BJ (cell line): ENCODE data around the gene MUTYH. TPM values are rescaled to one million over a fixed set of nuclear protein-coding genes. Genes with fewer than 3 reads are reported as not detected.

Experiments
- CTCF ChIA-PET: fragments of 350-600 bp; formaldehyde crosslinking; extraction: SDS; loops from one replicate; lab custom pipeline; 2021; ENCODE audit warnings: antibody characterized with exemption, inconsistent platforms; lab: Yijun Ruan, JAX
- POLR2A ChIA-PET: fragments of 300-600 bp; sonication (Branson Sonifier 250); formaldehyde crosslinking; extraction: SDS; loops from one replicate; lab custom pipeline; 2021; ENCODE audit warnings: antibody characterized with exemption; lab: Charles Lee
- DNase-seq: peaks from one replicate; pipeline ENCODE4 v3.0.0-alpha.2; 2011; ENCODE audit warnings: low read depth
- H3K27me3 ChIP-seq: 2 replicates; pipeline ENCODE4 v1.6.0; 2011; ENCODE audit warnings: low read length; ENCODE audit not compliant: control insufficient read depth, insufficient read depth
- H3K36me3 ChIP-seq: 2 replicates; pipeline ENCODE4 v1.5.1; 2011; ENCODE audit warnings: low read length; ENCODE audit not compliant: control insufficient read depth, insufficient read depth
- H3K4me3 ChIP-seq: 2 replicates; pipeline ENCODE4 v1.5.1; 2011; ENCODE audit warnings: low read depth, mild to moderate bottlenecking, control low read depth, low read length
- CTCF ChIP-seq: IDR thresholded peaks from 2 replicates; pipeline ENCODE4 v1.5.1; 2011; ENCODE audit warnings: low read depth, mild to moderate bottlenecking, control low read depth, inconsistent platforms, low read length, moderate library complexity; ENCODE audit not compliant: insufficient read depth
- polyA plus RNA-seq: library from polyadenylated mRNA; depleted of rRNA; stranded (reverse); fragments of >200 nt; gene quantifications from 2 replicates; pipeline ENCODE4 v1.2.3, GENCODE V29; 2011

MUTYH gene
- polyA plus RNA-seq, 1 experiment: 11.7 TPM

DNA sequence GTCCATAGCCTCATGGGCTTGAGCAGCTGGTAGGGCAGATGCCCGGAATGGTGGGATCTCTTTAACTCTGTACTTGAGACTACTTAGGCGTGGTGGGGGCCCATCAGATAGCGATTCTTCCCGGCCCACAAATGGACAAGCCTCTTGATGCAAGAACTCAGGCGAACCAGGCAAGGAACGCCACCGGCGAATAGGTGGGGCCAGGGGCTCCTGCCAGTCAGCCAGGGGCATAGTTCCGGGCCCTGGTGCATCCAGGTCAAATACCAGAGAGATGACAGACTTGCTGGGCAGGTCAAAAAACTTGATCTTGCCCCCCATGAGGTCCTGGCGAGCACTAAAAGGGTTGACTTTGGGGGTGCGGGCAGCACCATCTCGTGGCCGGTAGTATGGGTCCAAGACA lies 4.8 kb upstream of the MUTYH start:
- no peak for DNase-seq
- no peaks in the 10 kb centered on the region for H3K27me3 ChIP-seq
- ChIA-PET CTCF (no interaction called here), POLR2A (no interaction called here)
- no peak for TF ChIP-seq CTCF
- H3K36me3 ChIP-seq: peaks cover 18% of the 10 kb centered on the region
- H3K4me3 ChIP-seq: no peak overlapping the region

DNA sequence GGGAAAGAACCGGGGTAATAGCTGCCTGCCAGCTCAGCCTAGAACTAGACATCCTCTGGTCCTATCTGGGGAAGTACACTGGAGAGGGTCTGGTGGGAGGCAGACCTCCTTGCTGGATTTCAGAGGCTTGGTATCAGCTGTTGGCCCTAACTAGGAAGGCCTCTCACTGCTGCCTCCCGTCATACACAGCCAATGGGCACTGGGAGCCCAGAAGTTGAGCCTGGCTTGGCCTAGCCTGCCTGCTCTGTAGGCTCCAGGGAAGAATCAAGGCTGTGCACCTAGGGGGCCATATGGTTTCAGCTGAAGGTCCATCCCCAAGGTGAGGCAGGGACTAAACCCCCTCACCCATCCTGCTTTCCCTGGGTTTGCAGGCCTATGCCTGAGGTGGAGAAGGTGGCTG lies 4.3 kb upstream of the MUTYH start:
- no peak for DNase-seq
- ChIA-PET CTCF (no interaction called here), POLR2A (no interaction called here)
- no peak overlapping the region for H3K4me3 ChIP-seq
- H3K36me3 ChIP-seq: peaks cover 18% of the 10 kb centered on the region
- H3K27me3 ChIP-seq: no peaks in the 10 kb centered on the region
- TF ChIP-seq CTCF: no peak

DNA sequence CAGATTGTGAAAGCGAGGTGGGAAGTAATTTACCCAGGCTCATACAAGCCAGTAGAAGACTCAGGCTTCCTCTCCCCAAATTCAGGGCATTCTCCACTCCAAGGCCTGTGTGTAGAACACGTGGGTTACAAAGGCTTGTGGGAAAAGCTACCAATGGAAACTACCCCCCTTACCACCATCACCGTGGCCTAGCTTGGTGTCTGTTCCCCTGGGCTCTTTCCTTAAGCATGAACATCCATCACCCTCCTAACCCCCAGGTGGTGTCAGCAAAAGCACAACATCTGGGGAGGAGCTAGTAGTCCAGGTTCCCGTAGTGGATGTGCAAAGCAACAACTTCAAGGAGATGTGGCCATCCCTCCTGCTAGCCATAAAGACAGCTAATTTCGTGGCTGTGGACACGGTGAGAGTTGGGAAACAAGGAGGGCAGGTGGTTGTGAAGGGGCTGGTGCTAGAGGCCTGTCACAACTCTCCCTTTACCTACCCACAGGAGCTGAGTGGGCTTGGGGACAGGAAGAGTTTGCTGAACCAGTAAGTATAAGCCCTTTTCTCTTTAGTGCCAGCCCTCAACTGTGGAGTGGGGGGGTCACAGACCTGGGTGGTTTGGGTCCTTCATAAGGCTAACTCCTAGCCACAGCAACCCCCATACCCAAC lies 701 bp upstream of the MUTYH start:
- CTCF ChIA-PET: interaction anchor here (0.6 to 2.4 kb wide), 7 partner anchors 8 to 883 kb away, joined by 3 to 8 read pairs (median 4); no protein-coding TSS in a partner anchor
- peak overlapping the region; percentile 89 for H3K4me3 ChIP-seq
- POLR2A ChIA-PET: interaction anchor here (0.5 to 2.2 kb wide), 3 partner anchors 8 to 329 kb away, joined by 4 to 8 read pairs (median 6); partner anchors contain the start of genes HECTD3 and UROD
- peaks cover 18% of the 10 kb centered on the region for H3K36me3 ChIP-seq
- TF ChIP-seq CTCF: no peak
- no peaks in the 10 kb centered on the region for H3K27me3 ChIP-seq
- DNase-seq: no peak

- ChIA-PET POLR2A (no interaction called here), CTCF (interaction anchor here (0.6 to 2.0 kb wide), 3 partner anchors 37 to 945 kb away, joined by 3 to 8 read pairs (median 4); partner anchors contain the start of gene TESK2)
- TF ChIP-seq CTCF: no peak
- Histone ChIP-seq H3K36me3 (peaks cover 7% of the 10 kb centered on the region), H3K27me3 (no peaks in the 10 kb centered on the region), H3K4me3 (no peak overlapping the region)
- no peak for DNase-seq
These were observed 2.5 kb downstream of the MUTYH start for GRCh38 chr1:45337630-45338325.

- CTCF ChIA-PET: interaction anchor here (1.0 to 1.1 kb wide), 2 partner anchors 9 to 158 kb away, joined by 3 read pairs; partner anchors contain the start of gene HPDL
- Histone ChIP-seq H3K4me3 (no peak overlapping the region), H3K36me3 (peaks cover 6% of the 10 kb centered on the region), H3K27me3 (no peaks in the 10 kb centered on the region)
- POLR2A ChIA-PET: no interaction called here
- TF ChIP-seq CTCF: no peak
- no peak for DNase-seq
These were observed 4.3 kb downstream of the MUTYH start for GRCh38 chr1:45335855-45336324.
